Prostate gland (tissue), 2 donors: Measurements from ENCODE around the gene MPZL3. TPM values are rescaled to one million over a fixed set of nuclear protein-coding genes. Genes with fewer than 3 reads are reported as not detected.

Experiments
- DNase-seq: peaks from one replicate; pipeline ENCODE4 v3.0.0-alpha.2; 2019; ENCODE audit warnings: low spot score
- H3K27ac ChIP-seq, 2 donors: fragments of 200-600 bp; sonication (generic); 2 replicates each; pipeline ENCODE4 v1.5.1; 2017 to 2019
- H3K27me3 ChIP-seq: fragments of 200-600 bp; sonication (generic); replicated peaks from 2 replicates; pipeline ENCODE4 v1.5.1; 2019; ENCODE audit not compliant: insufficient read depth
- H3K36me3 ChIP-seq, 2 donors: fragments of 200-600 bp; sonication (generic); 1 replicate in 1 of 2; 2 replicates in 1 of 2; pipeline versions ENCODE4 v1.5.1 to v1.8.1; 2017 to 2019
- H3K4me1 ChIP-seq: fragments of 200-600 bp; sonication (generic); replicated peaks from 2 replicates; pipeline ENCODE4 v1.5.1; 2019
- H3K4me3 ChIP-seq, 2 donors: fragments of 200-600 bp; sonication (generic); 2 replicates each; pipeline ENCODE4 v1.5.1; 2017 to 2019
- H3K9me3 ChIP-seq: fragments of 200-600 bp; sonication (generic); 2 replicates; pipeline ENCODE4 v1.5.1; 2017
- CTCF ChIP-seq, 4 experiments: fragments of 200-600 bp in 2 of 4; fragments of 450-650 bp in 2 of 4; sonication (generic) in 2 of 4; IDR thresholded peaks; 1 replicate in 3 of 4; 2 replicates in 1 of 4; pipeline ENCODE4 v1.5.1; 2016 to 2019; ENCODE audit warnings: antibody characterized with exemption in 4 of 4, mild to moderate bottlenecking in 2 of 4, moderate library complexity in 2 of 4
- POLR2A ChIP-seq: fragments of 450-650 bp; IDR thresholded peaks from one replicate; pipeline ENCODE4 v1.6.1; 2016; ENCODE audit warnings: antibody characterized with exemption, mild to moderate bottlenecking
- POLR2AphosphoS5 ChIP-seq: sonication (generic); formaldehyde crosslinking; IDR thresholded peaks from one replicate; pipeline ENCODE4 v1.6.1; 2017; ENCODE audit warnings: antibody characterized with exemption
- WGBS: methylation state at CpG from one replicate; pipeline ENCODE4 v1.1.5; 2018; 5-methylcytosine and 5-hydroxymethylcytosine counted together
- intact Hi-C: fragments of 100-400 bp; cut with DNase I; formaldehyde crosslinking; loops from one replicate; pipeline ENCODE4 v1.14.2; 2022
- total RNA-seq, 2 donors: library from RNA; depleted of rRNA; stranded (reverse); fragments of >200 nt; gene quantifications; one replicate each; pipeline ENCODE4 v1.1.0, GENCODE V29; 2016

The MPZL3 gene
- total RNA-seq, 2 donors from 2014 or later, result 6.2 to 13.0 TPM

GRCh38 chr11:118294053-118294452, 41.9 kb upstream of the MPZL3 start:
- intact Hi-C loops, result no loop called here
- WGBS, result 87% methylated on average over 2 of the region's 2 CpGs

GRCh38 chr11:118291477-118292135, 39.4 kb upstream of the MPZL3 start:
- DNase-seq, result no peak
- Histone ChIP-seq H3K36me3 (no peaks in the 10 kb centered on the region), H3K9me3 (no peaks in the 10 kb centered on the region), H3K27me3 (no peaks in the 10 kb centered on the region), H3K4me3 (no peak overlapping the region), H3K27ac (no peak overlapping the region), H3K4me1 (no peaks in the 10 kb centered on the region)
- TF ChIP-seq POLR2AphosphoS5 (no peak), POLR2A (no peak), CTCF (IDR thresholded peaks at IDR 0.05) (no peak)
- intact Hi-C loops, result no loop called here
- WGBS, result 69% methylated on average over 9 of the region's 9 CpGs

More at GRCh38 chr11:118294053-118294452, 41.9 kb upstream of the MPZL3 start:
- DNase-seq, result no peak
- H3K4me3 ChIP-seq, result no peak overlapping the region
- no peaks in the 10 kb centered on the region for H3K9me3 ChIP-seq
- no peaks in the 10 kb centered on the region for H3K4me1 ChIP-seq
- H3K27ac ChIP-seq, result no peak overlapping the region
- TF ChIP-seq POLR2A (no peak), POLR2AphosphoS5 (no peak)
- H3K27me3 ChIP-seq, result no peaks in the 10 kb centered on the region
- no peaks in the 10 kb centered on the region for H3K36me3 ChIP-seq

- Histone ChIP-seq H3K4me3 (no peak overlapping the region), H3K27me3 (no peaks in the 10 kb centered on the region), H3K9me3 (no peaks in the 10 kb centered on the region), H3K4me1 (no peaks in the 10 kb centered on the region), H3K36me3 (no peaks in the 10 kb centered on the region), H3K27ac (no peak overlapping the region)
- intact Hi-C loops, result no loop called here
- TF ChIP-seq POLR2A, result no peak
- peak; percentile 34 for TF ChIP-seq POLR2AphosphoS5
- TF ChIP-seq CTCF (IDR thresholded peaks at IDR 0.05), result peak in 3 of 4 experiments; percentile 42 to 70 (median 68)
- WGBS, result 16% methylated on average over 9 of the region's 9 CpGs
- peak; percentile 52 for DNase-seq
Measured at GRCh38 chr11:118290923-118291322, 38.8 kb upstream of the MPZL3 start.

GRCh38 chr11:118289401-118289800, 37.2 kb upstream of the MPZL3 start:
- no peak for DNase-seq
- no peaks in the 10 kb centered on the region for H3K27me3 ChIP-seq
- H3K4me3 ChIP-seq, result no peak overlapping the region
- intact Hi-C loops, result no loop called here
- no peak overlapping the region for H3K27ac ChIP-seq
- H3K9me3 ChIP-seq, result no peaks in the 10 kb centered on the region
- H3K4me1 ChIP-seq, result no peaks in the 10 kb centered on the region
- no peak for TF ChIP-seq POLR2A
- TF ChIP-seq CTCF (IDR thresholded peaks at IDR 0.05), result no peak
- no peak for TF ChIP-seq POLR2AphosphoS5
- no peaks in the 10 kb centered on the region for H3K36me3 ChIP-seq

- Histone ChIP-seq H3K9me3 (no peaks in the 10 kb centered on the region), H3K27ac (no peak overlapping the region), H3K36me3 (no peaks in the 10 kb centered on the region), H3K4me3 (no peak overlapping the region), H3K4me1 (no peaks in the 10 kb centered on the region), H3K27me3 (no peaks in the 10 kb centered on the region)
- TF ChIP-seq CTCF (IDR thresholded peaks at IDR 0.05), result no peak
- peak; percentile 51 for TF ChIP-seq POLR2AphosphoS5
- no peak for TF ChIP-seq POLR2A
- intact Hi-C loops, result no loop called here
- WGBS, result 43% methylated on average over 1 of the region's 1 CpG
- DNase-seq, result no peak
Measured at GRCh38 chr11:118287006-118287405, 34.8 kb upstream of the MPZL3 start.
